MCF 10A (cell line): Measurements from ENCODE around the gene SLC49A3. TPM values are rescaled to one million over a fixed set of nuclear protein-coding genes. Genes with fewer than 3 reads are reported as not detected.
A peak's percentile ranks its signal among the peaks of the same experiment; 100 is the strongest.
"Not testable (repeated sequence)": the region's sequence is repeated elsewhere in the genome, so short reads cannot be mapped to it uniquely, and the experiment has no call there.

Source experiments
- Bru-seq: library from RNA; stranded (reverse); fragments of 400-500 nt; gene quantifications from one replicate; lab custom pipeline; 2021; lab: Mats Ljungman, UMichigan
- BruChase-seq, 2 experiments: library from RNA; stranded (reverse); fragments of 400-500 nt; gene quantifications; one replicate each; lab custom pipeline; 2021; lab: Mats Ljungman, UMichigan
- BruUV-seq: library from RNA; stranded (reverse); fragments of 400-500 nt; replicated peaks from 2 replicates; lab custom pipeline; 2021; lab: Mats Ljungman, UMichigan
- CTCF ChIA-PET: fragments of 300-600 bp; sonication (Branson Sonifier 250); formaldehyde crosslinking; extraction: SDS; loops from one replicate; lab custom pipeline; 2021; ENCODE audit warnings: antibody characterized with exemption, inconsistent platforms; lab: Yijun Ruan, JAX
- POLR2A ChIA-PET: fragments of 300-600, 350-650 bp; sonication (Branson Sonifier 250); formaldehyde crosslinking; extraction: SDS; loops from one replicate; lab custom pipeline; 2020; ENCODE audit warnings: antibody characterized with exemption, inconsistent platforms; lab: Yijun Ruan, JAX
- DNase-seq: peaks from one replicate; pipeline ENCODE4 v3.0.0-alpha.2; 2018; ENCODE audit not compliant: unreplicated experiment
- H3K27ac Mint-ChIP-seq: one replicate; pipeline ENCODE4 v1.8.0; 2022; ENCODE audit warnings: mild to moderate bottlenecking, low read depth, mixed read lengths; ENCODE audit not compliant: unreplicated experiment
- H3K27me3 Mint-ChIP-seq: one replicate; pipeline ENCODE4 v1.8.0; 2022; ENCODE audit warnings: mixed read lengths; ENCODE audit not compliant: insufficient read depth, unreplicated experiment
- H3K36me3 Mint-ChIP-seq: one replicate; pipeline ENCODE4 v1.8.0; 2022; ENCODE audit warnings: mild to moderate bottlenecking, moderate library complexity, mixed read lengths; ENCODE audit not compliant: insufficient read depth, unreplicated experiment
- H3K4me1 Mint-ChIP-seq: one replicate; pipeline ENCODE4 v1.8.0; 2022; ENCODE audit warnings: mixed read lengths; ENCODE audit not compliant: insufficient read depth, unreplicated experiment
- H3K4me3 Mint-ChIP-seq: one replicate; pipeline ENCODE4 v1.8.0; 2022; ENCODE audit warnings: mild to moderate bottlenecking, moderate library complexity, mixed read lengths; ENCODE audit not compliant: unreplicated experiment
- H3K9me3 Mint-ChIP-seq: one replicate; pipeline ENCODE4 v1.8.0; 2022; ENCODE audit warnings: mixed read lengths; ENCODE audit not compliant: unreplicated experiment
- intact Hi-C: fragments of 100-400 bp; cut with micrococcal nuclease; formaldehyde crosslinking; loops from 2 replicates; pipeline ENCODE4 v1.14.1; 2022
- long read RNA-seq: library from polyadenylated mRNA; stranded (forward); transcript quantifications from one replicate; pipeline ENCODE4 v2.0.0, GENCODE V29; 2022
- total RNA-seq: library from RNA; stranded (reverse); gene quantifications from 2 replicates; pipeline ENCODE4 v1.2.3, GENCODE V29; 2022
- TF ChIP-seq, protein P1 (sequence below): fragments of 200-600 bp; IDR thresholded peaks from one replicate; pipeline ENCODE4 v1.8.0; 2022; ENCODE audit warnings: antibody characterized with exemption, mild to moderate bottlenecking; ENCODE audit not compliant: unreplicated experiment

Gene SLC49A3
- total RNA-seq: not detected in 2 replicates
- Bru-seq, nascent RNA: not detected
- not detected for BruChase-seq, experiment 1, labeled RNA remaining after a 6-hour chase
- BruChase-seq, experiment 2, labeled RNA remaining after a 2-hour chase: not detected
- long read RNA-seq: 0 reads

DNA sequence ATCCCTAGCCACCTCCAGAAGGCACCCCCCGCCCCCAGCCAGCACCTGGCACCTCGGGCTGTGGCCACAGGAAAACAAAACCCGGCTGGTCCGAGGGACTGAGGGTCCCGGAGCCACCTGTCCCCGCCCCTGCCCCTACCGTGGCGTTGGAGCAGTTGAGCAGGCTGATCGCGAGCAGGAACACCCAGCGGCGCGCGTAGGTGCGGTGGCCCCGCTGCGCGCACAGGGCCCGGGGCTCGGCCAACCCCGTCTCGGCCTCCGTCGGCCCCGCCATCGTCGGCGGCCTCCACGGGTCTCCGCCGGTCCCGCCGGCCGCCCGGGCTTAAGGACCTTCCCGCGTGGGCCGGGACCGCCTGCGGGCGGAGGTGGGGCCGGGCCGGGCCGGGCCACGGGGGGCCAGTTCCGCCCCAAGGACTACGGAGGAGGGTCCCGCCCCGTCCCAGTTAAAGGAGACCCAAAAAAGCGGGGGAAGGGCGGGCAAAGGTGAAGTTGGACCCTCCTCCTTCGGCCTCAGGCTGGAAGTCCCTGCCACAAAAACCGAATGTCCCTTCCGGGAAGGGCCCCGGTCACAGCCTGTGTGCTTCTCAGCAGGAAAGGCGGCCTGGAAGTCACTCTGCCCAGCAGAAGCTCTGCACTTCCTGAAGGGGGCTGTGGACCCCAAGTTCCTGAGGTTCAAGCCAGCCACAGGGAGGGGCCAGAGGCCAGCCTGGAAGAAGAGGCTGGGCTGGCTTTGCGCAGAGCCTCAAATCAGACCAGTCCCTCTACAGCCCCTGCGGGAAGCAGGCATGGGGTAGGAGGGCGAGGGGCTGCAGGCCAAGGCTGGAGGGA, at the start of gene SLC49A3:
Gene SLC49A3, minus strand, starts transcription at position 298 of the 828 bp plus-strand sequence. Its CDS starts 24 bp downstream, at position 274.
- Mint-ChIP-seq H3K27ac (peak within 1 kb of the TSS; percentile 91), H3K4me3 (peak within 1 kb of the TSS; percentile 64), H3K4me1 (peaks cover 11% of the 10 kb centered on the region), H3K9me3 (no peaks in the 10 kb centered on the region), H3K27me3 (no peaks in the 10 kb centered on the region), H3K36me3 (peaks cover 5% of the 10 kb centered on the region)
- intact Hi-C loops: no loop called here
- ChIA-PET CTCF (no interaction called here), POLR2A (no interaction called here)
- no peak for DNase-seq
- no TSS peak for BruUV-seq
- TF ChIP-seq, protein P1, sequence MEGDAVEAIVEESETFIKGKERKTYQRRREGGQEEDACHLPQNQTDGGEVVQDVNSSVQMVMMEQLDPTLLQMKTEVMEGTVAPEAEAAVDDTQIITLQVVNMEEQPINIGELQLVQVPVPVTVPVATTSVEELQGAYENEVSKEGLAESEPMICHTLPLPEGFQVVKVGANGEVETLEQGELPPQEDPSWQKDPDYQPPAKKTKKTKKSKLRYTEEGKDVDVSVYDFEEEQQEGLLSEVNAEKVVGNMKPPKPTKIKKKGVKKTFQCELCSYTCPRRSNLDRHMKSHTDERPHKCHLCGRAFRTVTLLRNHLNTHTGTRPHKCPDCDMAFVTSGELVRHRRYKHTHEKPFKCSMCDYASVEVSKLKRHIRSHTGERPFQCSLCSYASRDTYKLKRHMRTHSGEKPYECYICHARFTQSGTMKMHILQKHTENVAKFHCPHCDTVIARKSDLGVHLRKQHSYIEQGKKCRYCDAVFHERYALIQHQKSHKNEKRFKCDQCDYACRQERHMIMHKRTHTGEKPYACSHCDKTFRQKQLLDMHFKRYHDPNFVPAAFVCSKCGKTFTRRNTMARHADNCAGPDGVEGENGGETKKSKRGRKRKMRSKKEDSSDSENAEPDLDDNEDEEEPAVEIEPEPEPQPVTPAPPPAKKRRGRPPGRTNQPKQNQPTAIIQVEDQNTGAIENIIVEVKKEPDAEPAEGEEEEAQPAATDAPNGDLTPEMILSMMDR: no peak

DNA sequence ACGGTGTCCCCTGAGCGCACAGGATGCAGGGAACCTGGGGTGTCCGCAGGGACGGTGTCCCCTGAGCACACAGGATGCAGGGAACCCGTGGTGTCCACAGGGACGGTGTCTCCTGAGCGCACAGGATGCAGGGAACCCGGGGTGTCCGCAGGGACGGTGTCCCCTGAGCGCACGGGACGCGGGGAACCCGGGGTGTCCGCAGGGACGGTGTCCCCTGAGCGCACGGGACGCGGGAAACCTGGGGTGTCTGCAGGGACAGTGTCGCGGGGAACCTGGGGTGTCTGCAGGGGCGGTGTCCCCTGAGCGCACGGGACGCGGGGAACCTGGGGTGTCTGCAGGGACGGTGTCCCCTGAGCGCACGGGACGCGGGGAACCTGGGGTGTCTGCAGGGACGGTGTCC, 47.6 kb upstream of the SLC49A3 start:
- H3K36me3 Mint-ChIP-seq: peaks cover 77% of the 10 kb centered on the region
- intact Hi-C loops, BruUV-seq, H3K4me3 Mint-ChIP-seq, H3K4me1 Mint-ChIP-seq, POLR2A ChIA-PET, H3K9me3 Mint-ChIP-seq, H3K27me3 Mint-ChIP-seq, DNase-seq, H3K27ac Mint-ChIP-seq: not testable (repeated sequence)
- CTCF ChIA-PET: interaction anchor here (0.9 kb wide), 1 partner anchor 609 kb away, joined by 3 read pairs; no protein-coding TSS in a partner anchor

DNA sequence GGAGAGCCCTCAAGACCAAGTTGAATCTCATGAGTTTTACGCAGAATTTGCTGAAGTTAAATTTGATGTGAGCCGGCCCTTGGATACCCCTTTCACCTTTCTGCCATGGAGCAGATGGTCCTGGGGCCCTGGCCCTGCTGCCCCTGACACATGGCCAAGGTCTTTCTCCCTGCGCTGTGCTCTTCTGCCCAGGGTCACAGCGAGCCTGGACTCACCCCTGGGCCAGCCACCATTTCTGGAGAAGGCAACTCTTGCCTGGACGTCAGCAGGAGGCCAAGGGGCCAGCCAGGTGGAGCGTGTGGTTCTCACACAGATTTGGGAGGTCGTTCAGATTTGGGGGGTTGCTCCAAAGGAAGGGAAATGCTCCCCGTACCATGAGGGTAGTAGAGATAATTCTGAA, 46.6 kb upstream of the SLC49A3 start:
- H3K27ac Mint-ChIP-seq: no peak overlapping the region
- no peak overlapping the region for H3K4me3 Mint-ChIP-seq
- TF ChIP-seq, protein P1: no peak
- peaks cover 75% of the 10 kb centered on the region for H3K36me3 Mint-ChIP-seq
- POLR2A ChIA-PET: no interaction called here
- intact Hi-C loops: no loop called here
- CTCF ChIA-PET: no interaction called here
- H3K9me3 Mint-ChIP-seq: no peaks in the 10 kb centered on the region
- no peak for DNase-seq
- no peaks in the 10 kb centered on the region for H3K27me3 Mint-ChIP-seq
- no TSS peak for BruUV-seq
- no peaks in the 10 kb centered on the region for H3K4me1 Mint-ChIP-seq

DNA sequence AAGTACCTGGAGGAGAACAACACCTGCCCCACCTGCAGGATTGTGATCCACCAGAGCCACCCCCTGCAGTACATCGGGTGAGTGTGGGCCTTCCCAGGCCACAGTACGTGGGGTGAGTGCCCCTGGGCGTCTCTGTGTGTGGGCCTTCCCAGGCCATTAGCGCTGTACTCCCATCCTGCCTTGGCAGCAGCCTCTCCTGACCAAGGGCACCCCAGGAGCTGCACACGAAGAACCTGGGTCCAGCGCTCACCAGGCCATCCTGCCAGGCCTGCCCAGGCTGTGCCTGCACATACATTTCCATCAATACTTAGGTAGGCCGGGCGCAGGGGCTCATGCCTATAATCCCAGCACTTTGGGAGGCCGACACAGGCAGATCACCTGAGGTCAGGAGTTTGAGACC, 46.0 kb upstream of the SLC49A3 start:
- H3K4me3 Mint-ChIP-seq: no peak overlapping the region
- CTCF ChIA-PET: interaction anchor here (0.7 kb wide), 2 partner anchors 132 to 910 kb away, joined by 3 read pairs; no protein-coding TSS in a partner anchor
- no TSS peak for BruUV-seq
- no peaks in the 10 kb centered on the region for H3K4me1 Mint-ChIP-seq
- DNase-seq: no peak
- POLR2A ChIA-PET: no interaction called here
- intact Hi-C loops: no loop called here
- peaks cover 74% of the 10 kb centered on the region for H3K36me3 Mint-ChIP-seq
- no peaks in the 10 kb centered on the region for H3K9me3 Mint-ChIP-seq
- no peaks in the 10 kb centered on the region for H3K27me3 Mint-ChIP-seq
- H3K27ac Mint-ChIP-seq: no peak overlapping the region
- TF ChIP-seq, protein P1: no peak
